Mammary epithelial cell (primary cell): ENCODE measurements around the gene INPP5F.

ENCODE experiments used
- EZH2 ChIP-seq: IDR thresholded peaks from 2 replicates; pipeline ENCODE4 v1.6.1; 2012; ENCODE audit warnings: low read length, inconsistent platforms, borderline replicate concordance
- TF ChIP-seq, protein P1 (sequence below), 2 donors: IDR thresholded peaks in 1 of 2; conservative IDR thresholded peaks in 1 of 2; 2 replicates each; pipeline ENCODE4 v1.5.1; 2011 to 2012; ENCODE audit warnings: inconsistent platforms in 2 of 2, low read length in 2 of 2, mild to moderate bottlenecking in 2 of 2, control low read depth in 1 of 2, low read depth in 1 of 2; ENCODE audit not compliant: insufficient read depth in 1 of 2; ENCODE audit errors: extremely low read depth in 1 of 2

GRCh38 chr10:119853574-119853973 lies 127.7 kb downstream of the INPP5F start:
- TF ChIP-seq, protein P1, sequence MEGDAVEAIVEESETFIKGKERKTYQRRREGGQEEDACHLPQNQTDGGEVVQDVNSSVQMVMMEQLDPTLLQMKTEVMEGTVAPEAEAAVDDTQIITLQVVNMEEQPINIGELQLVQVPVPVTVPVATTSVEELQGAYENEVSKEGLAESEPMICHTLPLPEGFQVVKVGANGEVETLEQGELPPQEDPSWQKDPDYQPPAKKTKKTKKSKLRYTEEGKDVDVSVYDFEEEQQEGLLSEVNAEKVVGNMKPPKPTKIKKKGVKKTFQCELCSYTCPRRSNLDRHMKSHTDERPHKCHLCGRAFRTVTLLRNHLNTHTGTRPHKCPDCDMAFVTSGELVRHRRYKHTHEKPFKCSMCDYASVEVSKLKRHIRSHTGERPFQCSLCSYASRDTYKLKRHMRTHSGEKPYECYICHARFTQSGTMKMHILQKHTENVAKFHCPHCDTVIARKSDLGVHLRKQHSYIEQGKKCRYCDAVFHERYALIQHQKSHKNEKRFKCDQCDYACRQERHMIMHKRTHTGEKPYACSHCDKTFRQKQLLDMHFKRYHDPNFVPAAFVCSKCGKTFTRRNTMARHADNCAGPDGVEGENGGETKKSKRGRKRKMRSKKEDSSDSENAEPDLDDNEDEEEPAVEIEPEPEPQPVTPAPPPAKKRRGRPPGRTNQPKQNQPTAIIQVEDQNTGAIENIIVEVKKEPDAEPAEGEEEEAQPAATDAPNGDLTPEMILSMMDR (conservative IDR thresholded peaks at IDR 0.05 in 1 of 2, IDR thresholded peaks at IDR 0.05 in 1 of 2; ENCODE audit: extremely low read depth in 1 of 2, insufficient read depth in 1 of 2, low read depth in 1 of 2, low read length in 2 of 2), result no peak
- TF ChIP-seq EZH2, result no peak
